Endothelial cell of umbilical vein (primary cell): ENCODE data around the gene MTAP. TPM values are rescaled to one million over a fixed set of nuclear protein-coding genes. Genes with fewer than 3 reads are reported as not detected.

ENCODE experiments used
- BruUV-seq: library from RNA; stranded (reverse); fragments of 400-500 nt; replicated peaks from 2 replicates; lab custom pipeline; 2021; lab: Mats Ljungman, UMichigan
- CTCF ChIA-PET: fragments of 300-600, 350-600 bp; sonication (Branson Sonifier 250); formaldehyde crosslinking; loops from one replicate; lab custom pipeline; 2021; ENCODE audit warnings: antibody characterized with exemption, inconsistent platforms; lab: Charles Lee
- POLR2A ChIA-PET: fragments of 300-600, 350-600 bp; sonication (Branson Sonifier 250); formaldehyde crosslinking; loops from one replicate; lab custom pipeline; 2021; ENCODE audit warnings: antibody characterized with exemption, inconsistent platforms; lab: Charles Lee
- DNase-seq: peaks from one replicate; pipeline ENCODE4 v3.0.0-alpha.2; 2011; ENCODE audit warnings: low read depth, low spot score
- FAIRE-seq: peaks from 2 replicates; lab custom pipeline; 2011; peaks lifted over from hg19 to GRCh38; lab: Jason Lieb, UNC
- H2AFZ ChIP-seq: 2 replicates; pipeline ENCODE4 v1.6.0; 2012; ENCODE audit warnings: low read depth, low read length, control low read depth, inconsistent platforms
- H3K27ac ChIP-seq: 2 replicates; pipeline ENCODE4 v1.5.1; 2011; ENCODE audit warnings: low read depth, mild to moderate bottlenecking, control low read depth, low read length, moderate library complexity; ENCODE audit not compliant: insufficient read depth
- H3K27me3 ChIP-seq, 2 experiments: 2 replicates each; pipeline versions ENCODE4 v1.6.0 to v1.6.1; 2011; ENCODE audit warnings: low read length in 2 of 2, mixed read lengths in 1 of 2; ENCODE audit not compliant: control insufficient read depth in 2 of 2, insufficient read depth in 2 of 2
- H3K36me3 ChIP-seq, 2 experiments: 2 replicates in 1 of 2; 3 replicates in 1 of 2; pipeline ENCODE4 v1.5.1; 2011; ENCODE audit warnings: low read length in 2 of 2, mild to moderate bottlenecking in 1 of 2, moderate library complexity in 1 of 2; ENCODE audit not compliant: control insufficient read depth in 2 of 2, insufficient read depth in 2 of 2; ENCODE audit errors: extremely low read depth in 1 of 2
- H3K4me1 ChIP-seq: 3 replicates; pipeline ENCODE4 v1.5.1; 2011; ENCODE audit warnings: mild to moderate bottlenecking, low read length; ENCODE audit not compliant: control insufficient read depth, insufficient read depth; ENCODE audit errors: extremely low read depth
- H3K4me2 ChIP-seq: 2 replicates; pipeline ENCODE4 v1.6.1; 2011; ENCODE audit warnings: low read length, control low read depth, mixed read lengths; ENCODE audit not compliant: insufficient read depth
- H3K4me3 ChIP-seq, 3 experiments: fragments of 200-600 bp in 1 of 3; sonication (generic), shearing (Covaris generic) in 1 of 3; replicated peaks in 1 of 3; 2 replicates each; pipeline ENCODE4 v1.5.1; 2011 to 2016; ENCODE audit warnings: control low read depth in 3 of 3, low read length in 3 of 3, mild to moderate bottlenecking in 2 of 3, inconsistent platforms in 1 of 3, low read depth in 1 of 3, moderate library complexity in 1 of 3; ENCODE audit not compliant: insufficient read depth in 1 of 3
- H3K79me2 ChIP-seq: 2 replicates; pipeline ENCODE4 v1.6.0; 2012; ENCODE audit warnings: low read length, inconsistent platforms; ENCODE audit not compliant: control insufficient read depth, insufficient read depth
- H3K9ac ChIP-seq: replicated peaks from 2 replicates; pipeline ENCODE3; 2011; ENCODE audit warnings: low read length, control low read depth; ENCODE audit not compliant: insufficient read depth; ENCODE audit errors: extremely low read depth
- H3K9me1 ChIP-seq: replicated peaks from 3 replicates; pipeline ENCODE4 v1.6.0; 2011; ENCODE audit warnings: mild to moderate bottlenecking, low read length; ENCODE audit not compliant: control insufficient read depth, insufficient read depth; ENCODE audit errors: extremely low read depth
- H3K9me3 ChIP-seq: replicated peaks from 2 replicates; pipeline ENCODE4 v1.5.1; 2012; ENCODE audit warnings: low read length, inconsistent platforms; ENCODE audit not compliant: control insufficient read depth, insufficient read depth
- H4K20me1 ChIP-seq: replicated peaks from 2 replicates; pipeline ENCODE3; 2011; ENCODE audit warnings: mild to moderate bottlenecking, low read length; ENCODE audit not compliant: control insufficient read depth, insufficient read depth; ENCODE audit errors: extremely low read depth
- EZH2 ChIP-seq: IDR thresholded peaks from 2 replicates; pipeline ENCODE4 v1.6.1; 2012; ENCODE audit warnings: borderline replicate concordance, low read depth, mild to moderate bottlenecking, moderate library complexity, low read length, inconsistent platforms; ENCODE audit not compliant: severe bottlenecking
- FOS ChIP-seq: IDR thresholded peaks from 2 replicates; pipeline ENCODE4 v1.6.1; 2011; ENCODE audit warnings: mild to moderate bottlenecking, low read length, moderate library complexity, borderline replicate concordance; ENCODE audit not compliant: insufficient read depth
- GATA2 ChIP-seq: IDR thresholded peaks from 2 replicates; pipeline ENCODE4 v1.7.0; 2011; ENCODE audit warnings: low read depth, mild to moderate bottlenecking, moderate library complexity, mixed read lengths, low read length; ENCODE audit not compliant: insufficient read length, insufficient read depth
- JUN ChIP-seq: IDR thresholded peaks from 2 replicates; pipeline ENCODE4 v1.6.1; 2011; ENCODE audit warnings: borderline replicate concordance, low read depth; ENCODE audit not compliant: insufficient read length, insufficient read depth
- MYC ChIP-seq: IDR thresholded peaks from one replicate; pipeline ENCODE4 v1.6.1; 2011; ENCODE audit warnings: mild to moderate bottlenecking, low read depth, low read length
- POLR2A ChIP-seq: IDR thresholded peaks from 2 replicates; pipeline ENCODE4 v1.6.1; 2012; ENCODE audit warnings: low read depth, mild to moderate bottlenecking, control low read depth, low read length
- POLR2AphosphoS5 ChIP-seq: IDR thresholded peaks from 2 replicates; pipeline ENCODE4 v1.6.1; 2012; ENCODE audit warnings: low read depth, mild to moderate bottlenecking, control low read depth, low read length, moderate library complexity; ENCODE audit not compliant: insufficient read depth
- dilution Hi-C: fragments of 300-500 bp; cut with MboI; formaldehyde crosslinking; loops from one replicate; pipeline ENCODE4 v1.15.0; 2019; ENCODE audit warnings: low sequenced_read_pairs; ENCODE audit not compliant: extremely low pct_ligation_motif_present
- intact Hi-C: fragments of 100-400 bp; cut with micrococcal nuclease; formaldehyde crosslinking; loops from one replicate; pipeline ENCODE4 v1.10.0; 2022
- polyA plus RNA-seq, 4 experiments: library from polyadenylated mRNA; depleted of rRNA in 3 of 4; stranded (reverse) in 3 of 4; unstranded in 1 of 4; fragments of >200 nt; gene quantifications; 2 replicates each; pipeline versions ENCODE4 v1.2.1 to v1.2.3, GENCODE V29; 2011 to 2012; ENCODE audit warnings: missing spikeins in 1 of 4
- total RNA-seq: library from RNA; stranded (reverse); gene quantifications from 2 replicates; pipeline ENCODE4 v1.2.3, GENCODE V29; 2021
- TF ChIP-seq, protein P1 (sequence below): IDR thresholded peaks from 2 replicates; pipeline ENCODE4 v1.6.1; 2011; ENCODE audit not compliant: insufficient read depth, insufficient read length
- TF ChIP-seq, protein P2 (sequence below), 2 donors: IDR thresholded peaks; 1 replicate in 1 of 2; 2 replicates in 1 of 2; pipeline ENCODE4 v1.5.1; 2011; ENCODE audit warnings: low read length in 2 of 2, mild to moderate bottlenecking in 2 of 2, moderate library complexity in 2 of 2, control low read depth in 1 of 2, inconsistent platforms in 1 of 2, low read depth in 1 of 2; ENCODE audit not compliant: insufficient read depth in 1 of 2; ENCODE audit errors: extremely low read depth in 1 of 2

The MTAP gene
- total and polyA plus RNA-seq, 2 donors (not counting 3 experiments of a cell fraction or from before 2014, with no cell fraction given): 11.3 to 55.1 TPM

DNA sequence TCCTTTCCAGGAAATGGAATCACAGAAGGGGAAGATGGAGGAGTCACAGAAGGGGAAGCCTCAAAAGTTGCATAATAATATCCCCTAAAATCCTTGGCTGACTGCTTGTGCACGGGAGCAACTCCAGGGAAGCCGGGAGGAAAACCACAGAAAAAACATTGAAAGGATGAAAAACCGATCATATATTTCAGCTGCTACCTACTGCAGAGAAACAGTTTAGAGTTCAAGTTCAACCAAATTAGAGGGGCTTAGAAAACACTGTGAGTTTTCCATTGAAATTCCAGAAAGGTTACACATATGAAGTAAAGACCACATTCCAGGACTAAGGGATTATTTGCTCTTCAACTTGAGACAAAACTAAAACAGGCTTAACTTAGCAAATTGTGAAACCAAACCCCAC is 37.6 kb upstream of the MTAP start:
- BruUV-seq: no TSS peak
- peaks cover 0 to 9% of the 10 kb centered on the region in 2 experiments for H3K27me3 ChIP-seq
- FAIRE-seq (no peak), DNase-seq (no peak)
- ChIA-PET CTCF (no interaction called here), POLR2A (no interaction called here)
- H3K9me3 ChIP-seq: no peaks in the 10 kb centered on the region
- H4K20me1 ChIP-seq: no peaks in the 10 kb centered on the region
- H2AFZ ChIP-seq: no peak overlapping the region
- no peak overlapping the region for H3K27ac ChIP-seq
- H3K4me2 ChIP-seq: no peak overlapping the region
- H3K9me1 ChIP-seq: no peaks in the 10 kb centered on the region
- H3K4me1 ChIP-seq: no peaks in the 10 kb centered on the region
- dilution Hi-C loops: no loop called here
- no peak overlapping the region for H3K9ac ChIP-seq
- no peaks in the 10 kb centered on the region for H3K79me2 ChIP-seq
- TF ChIP-seq, protein P1, sequence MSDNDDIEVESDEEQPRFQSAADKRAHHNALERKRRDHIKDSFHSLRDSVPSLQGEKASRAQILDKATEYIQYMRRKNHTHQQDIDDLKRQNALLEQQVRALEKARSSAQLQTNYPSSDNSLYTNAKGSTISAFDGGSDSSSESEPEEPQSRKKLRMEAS: no peak
- no peak for TF ChIP-seq POLR2A
- TF ChIP-seq POLR2AphosphoS5: no peak
- no peak for TF ChIP-seq FOS
- no peak for TF ChIP-seq EZH2
- no peak for TF ChIP-seq JUN
- no peak overlapping the region for H3K4me3 ChIP-seq
- intact Hi-C loops: no loop called here
- H3K36me3 ChIP-seq: no peaks in the 10 kb centered on the region

DNA sequence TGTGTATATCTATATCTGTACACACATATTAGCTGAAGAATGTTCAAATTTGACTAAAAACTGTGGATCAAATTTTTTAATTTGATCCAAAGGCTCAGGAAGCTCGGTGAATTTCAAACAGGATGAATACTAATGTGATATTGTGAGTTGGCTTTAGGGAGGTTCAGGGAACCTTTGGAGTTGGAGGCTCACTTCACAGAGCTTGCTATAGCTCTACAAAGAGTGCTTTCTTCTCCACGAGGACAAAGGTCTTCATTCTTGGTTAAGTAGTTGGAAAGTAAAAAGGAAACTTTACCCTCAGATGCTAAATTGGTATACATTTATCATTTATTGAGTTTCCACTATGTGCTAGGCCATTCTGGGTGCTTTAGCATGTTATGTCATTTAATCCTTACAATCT is 36.3 kb upstream of the MTAP start:
- no TSS peak for BruUV-seq
- Histone ChIP-seq H3K27ac (no peak overlapping the region), H3K9me1 (no peaks in the 10 kb centered on the region), H3K9ac (no peak overlapping the region), H3K9me3 (no peaks in the 10 kb centered on the region), H3K4me1 (peaks cover 7% of the 10 kb centered on the region), H3K4me3 (no peak overlapping the region), H3K36me3 (no peaks in the 10 kb centered on the region), H2AFZ (no peak overlapping the region), H3K4me2 (no peak overlapping the region), H3K27me3 (peaks cover 0 to 9% of the 10 kb centered on the region in 2 experiments), H3K79me2 (no peaks in the 10 kb centered on the region), H4K20me1 (no peaks in the 10 kb centered on the region)
- POLR2A ChIA-PET: no interaction called here
- dilution Hi-C loops: no loop called here
- no peak for DNase-seq
- no peak for TF ChIP-seq POLR2A
- no peak for TF ChIP-seq JUN
- TF ChIP-seq EZH2: no peak
- TF ChIP-seq FOS: no peak
- TF ChIP-seq, protein P2, sequence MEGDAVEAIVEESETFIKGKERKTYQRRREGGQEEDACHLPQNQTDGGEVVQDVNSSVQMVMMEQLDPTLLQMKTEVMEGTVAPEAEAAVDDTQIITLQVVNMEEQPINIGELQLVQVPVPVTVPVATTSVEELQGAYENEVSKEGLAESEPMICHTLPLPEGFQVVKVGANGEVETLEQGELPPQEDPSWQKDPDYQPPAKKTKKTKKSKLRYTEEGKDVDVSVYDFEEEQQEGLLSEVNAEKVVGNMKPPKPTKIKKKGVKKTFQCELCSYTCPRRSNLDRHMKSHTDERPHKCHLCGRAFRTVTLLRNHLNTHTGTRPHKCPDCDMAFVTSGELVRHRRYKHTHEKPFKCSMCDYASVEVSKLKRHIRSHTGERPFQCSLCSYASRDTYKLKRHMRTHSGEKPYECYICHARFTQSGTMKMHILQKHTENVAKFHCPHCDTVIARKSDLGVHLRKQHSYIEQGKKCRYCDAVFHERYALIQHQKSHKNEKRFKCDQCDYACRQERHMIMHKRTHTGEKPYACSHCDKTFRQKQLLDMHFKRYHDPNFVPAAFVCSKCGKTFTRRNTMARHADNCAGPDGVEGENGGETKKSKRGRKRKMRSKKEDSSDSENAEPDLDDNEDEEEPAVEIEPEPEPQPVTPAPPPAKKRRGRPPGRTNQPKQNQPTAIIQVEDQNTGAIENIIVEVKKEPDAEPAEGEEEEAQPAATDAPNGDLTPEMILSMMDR (IDR thresholded peaks at IDR 0.05; ENCODE audit: extremely low read depth in 1 of 2, insufficient read depth in 1 of 2, low read depth in 1 of 2, low read length in 2 of 2): no peak
- TF ChIP-seq MYC: no peak
- TF ChIP-seq GATA2: no peak
- TF ChIP-seq, protein P1: no peak
- TF ChIP-seq POLR2AphosphoS5: no peak
- no peak for FAIRE-seq
- intact Hi-C loops: no loop called here
- CTCF ChIA-PET: interaction anchor here (0.9 kb wide), 1 partner anchor 11 kb away, joined by 3 read pairs; no protein-coding TSS in a partner anchor
